K562 treated with DMSO at 1 percent for 4 hours (cell line): ENCODE results near the gene HTR3D. TPM values are rescaled to one million over a fixed set of nuclear protein-coding genes. Genes with fewer than 3 reads are reported as not detected.

Source experiments
- total RNA-seq: library from RNA; unstranded; fragments of 300-600 nt; gene quantifications from 2 replicates; pipeline ENCODE4 v1.2.3, GENCODE V29; 2022; ENCODE audit not compliant: insufficient read depth

The HTR3D gene
- total RNA-seq, result not detected in 2 replicates

GRCh38 chr3:184031187-184031792, at the start of gene HTR3D:
HTR3D (plus strand) TSS chr3:184031742; CDS start chr3:184031742, 0 bp downstream.

GRCh38 chr3:184017672-184018423, 13.7 kb upstream of the HTR3D start, which contains the start of gene ABCC5:
ABCC5 (minus strand) TSS chr3:184017884; CDS start chr3:184014392, 3,492 bp downstream.

GRCh38 chr3:184052767-184053166, 21.2 kb downstream of the HTR3D start, which contains the start of gene HTR3C:
HTR3C (plus strand) TSS chr3:184053047; CDS start chr3:184053081, 34 bp downstream.

Other genes with a start within 250 kb of the HTR3D start
- 2.1 and 3.2 TPM in 2 replicates for gene MAP6D1, start 206.2 kb upstream of the HTR3D start, total RNA-seq
- 30.2 and 38.9 TPM in 2 replicates for gene PARL, start 146.9 kb upstream of the HTR3D start, total RNA-seq
- 13.9 and 20.1 TPM in 2 replicates for gene ABCC5, start 13.9 kb upstream of the HTR3D start, total RNA-seq
- gene HTR3C, start 21.3 kb downstream of the HTR3D start, total RNA-seq, result not detected in 2 replicates
- gene HTR3E, start 65.3 kb downstream of the HTR3D start, total RNA-seq, result not detected in 2 replicates
- gene EIF2B5, start 103.6 kb downstream of the HTR3D start, total RNA-seq, result 49.5 and 63.6 TPM in 2 replicates
- gene DVL3, start 123.6 kb downstream of the HTR3D start, total RNA-seq, result 46.2 and 64.6 TPM in 2 replicates
- gene AP2M1, start 143.1 kb downstream of the HTR3D start, total RNA-seq, result 500 and 530 TPM in 2 replicates
- gene ABCF3, start 154.5 kb downstream of the HTR3D start, total RNA-seq, result 26.8 and 32.8 TPM in 2 replicates
- 0.17 and 2.7 TPM in 2 replicates for gene VWA5B2, start 197.8 kb downstream of the HTR3D start, total RNA-seq
- 91.9 and 93.1 TPM in 2 replicates for gene ALG3, start 217.2 kb downstream of the HTR3D start, total RNA-seq
- 10.2 and 12.8 TPM in 2 replicates for gene EEF1AKMT4, start 217.9 kb downstream of the HTR3D start, total RNA-seq
- not detected in 2 replicates for gene CAMK2N2, start 229.8 kb downstream of the HTR3D start, total RNA-seq
- gene ECE2, start 244.3 kb downstream of the HTR3D start, total RNA-seq, result not detected in 2 replicates